GM12873 (cell line): ENCODE results near the gene PTPA.

Source experiments
- TF ChIP-seq, protein P1 (sequence below): IDR thresholded peaks from 2 replicates; pipeline ENCODE4 v1.5.1; 2012; ENCODE audit warnings: low read depth, mild to moderate bottlenecking, moderate library complexity, low read length, control low read depth; ENCODE audit not compliant: insufficient read depth; ENCODE audit errors: missing control alignments

PTPA gene

DNA sequence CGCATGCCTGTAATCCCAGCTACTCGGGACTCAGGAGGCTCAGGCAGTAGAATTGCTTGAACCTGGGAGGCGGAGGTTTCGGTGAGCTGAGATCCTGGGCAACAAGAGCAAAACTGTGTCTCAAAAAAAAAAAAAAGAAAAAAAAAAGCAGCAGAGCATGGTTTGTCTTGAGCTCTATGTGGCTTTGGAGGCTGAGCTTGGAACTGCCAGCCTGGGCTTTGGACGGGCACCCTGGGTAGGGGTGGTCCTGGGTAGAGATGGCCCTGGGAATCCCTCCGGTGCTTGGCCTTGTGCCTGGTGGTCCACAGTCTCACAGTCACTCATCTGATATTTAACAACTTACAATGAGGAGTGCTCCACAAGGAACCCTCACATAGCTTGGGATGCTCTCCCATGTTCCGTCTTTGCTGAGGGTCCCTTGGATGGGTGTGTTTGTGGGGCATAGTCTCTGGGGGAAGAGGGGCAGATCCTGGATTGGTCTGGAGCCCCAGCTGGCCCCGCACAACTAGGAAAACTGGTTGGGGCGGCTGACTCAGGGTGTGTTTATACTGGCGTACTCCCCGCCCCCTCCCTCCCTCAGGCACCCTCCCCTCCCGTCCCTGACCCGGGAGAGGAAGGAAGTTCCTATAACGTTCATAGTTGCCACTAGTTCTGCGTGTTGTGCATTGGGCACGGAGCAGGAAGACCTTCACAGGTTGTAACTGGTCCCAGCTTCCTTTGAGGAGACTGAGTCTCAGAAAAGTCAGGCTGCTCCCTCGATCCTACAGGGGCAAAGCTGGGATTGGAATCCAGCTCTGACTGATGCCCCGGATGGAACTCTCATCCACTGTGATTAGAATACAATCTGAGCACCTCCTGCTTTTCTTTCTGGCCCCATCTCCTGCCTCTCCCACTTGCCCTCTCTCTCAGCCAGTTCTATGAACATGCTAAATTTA is 55.7 kb downstream of the PTPA start:
- TF ChIP-seq, protein P1, sequence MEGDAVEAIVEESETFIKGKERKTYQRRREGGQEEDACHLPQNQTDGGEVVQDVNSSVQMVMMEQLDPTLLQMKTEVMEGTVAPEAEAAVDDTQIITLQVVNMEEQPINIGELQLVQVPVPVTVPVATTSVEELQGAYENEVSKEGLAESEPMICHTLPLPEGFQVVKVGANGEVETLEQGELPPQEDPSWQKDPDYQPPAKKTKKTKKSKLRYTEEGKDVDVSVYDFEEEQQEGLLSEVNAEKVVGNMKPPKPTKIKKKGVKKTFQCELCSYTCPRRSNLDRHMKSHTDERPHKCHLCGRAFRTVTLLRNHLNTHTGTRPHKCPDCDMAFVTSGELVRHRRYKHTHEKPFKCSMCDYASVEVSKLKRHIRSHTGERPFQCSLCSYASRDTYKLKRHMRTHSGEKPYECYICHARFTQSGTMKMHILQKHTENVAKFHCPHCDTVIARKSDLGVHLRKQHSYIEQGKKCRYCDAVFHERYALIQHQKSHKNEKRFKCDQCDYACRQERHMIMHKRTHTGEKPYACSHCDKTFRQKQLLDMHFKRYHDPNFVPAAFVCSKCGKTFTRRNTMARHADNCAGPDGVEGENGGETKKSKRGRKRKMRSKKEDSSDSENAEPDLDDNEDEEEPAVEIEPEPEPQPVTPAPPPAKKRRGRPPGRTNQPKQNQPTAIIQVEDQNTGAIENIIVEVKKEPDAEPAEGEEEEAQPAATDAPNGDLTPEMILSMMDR, result no peak

DNA sequence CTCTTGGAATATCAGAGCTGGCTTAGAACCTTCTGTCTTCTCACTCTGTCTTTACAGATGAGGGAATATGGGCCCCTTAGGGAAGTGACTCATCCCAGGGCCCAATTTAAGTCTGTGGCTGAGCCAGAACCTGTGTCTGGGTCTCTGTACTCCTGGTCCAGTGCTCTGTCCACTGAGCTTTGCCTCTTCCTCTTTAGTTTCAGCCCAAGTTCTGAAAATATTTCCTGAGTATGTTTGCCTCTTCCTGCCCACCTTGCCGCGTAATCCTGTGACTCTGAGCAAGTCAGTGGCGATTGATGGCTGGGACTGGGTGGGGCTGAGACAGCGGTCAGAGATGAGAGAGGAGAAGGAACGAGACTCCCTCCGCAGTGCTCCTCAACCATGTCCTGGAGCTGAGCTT is 59.0 kb downstream of the PTPA start:
- TF ChIP-seq, protein P1, result no peak

DNA sequence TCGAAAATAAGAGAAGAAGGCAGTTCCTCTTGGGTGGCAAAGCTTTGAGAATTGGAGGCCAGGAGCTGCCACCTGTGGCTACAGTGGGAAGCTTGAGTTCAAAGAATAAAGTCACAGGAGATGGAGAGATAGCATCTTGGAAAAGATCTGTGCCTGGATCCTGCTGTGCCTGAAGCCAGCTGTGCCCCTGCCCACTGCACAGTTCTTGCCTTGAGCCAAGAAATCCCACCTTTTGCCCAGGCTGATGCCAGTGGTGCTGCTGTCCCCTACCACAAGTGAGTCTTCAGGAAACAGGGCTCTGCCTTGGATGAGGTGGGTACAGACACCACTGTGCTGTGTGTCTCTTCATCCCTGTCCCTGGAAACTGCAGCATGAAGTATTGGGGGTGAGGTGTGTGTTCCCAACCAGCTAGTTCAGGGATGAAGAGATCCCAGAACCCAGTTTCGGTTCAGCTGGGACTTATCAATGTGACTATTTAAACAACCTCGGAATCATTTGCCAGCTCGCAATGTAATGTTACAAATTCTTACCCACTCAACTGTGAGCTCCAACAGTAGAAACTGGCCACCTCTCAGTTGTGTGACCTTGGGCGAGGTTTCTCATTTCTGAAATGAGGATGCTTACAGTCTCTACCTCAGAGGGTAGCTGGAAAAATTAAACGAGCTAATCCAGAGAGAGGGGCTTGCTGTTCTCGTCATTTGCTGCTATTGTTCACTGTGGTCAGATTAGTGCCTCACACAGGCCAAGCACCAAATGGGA is 61.0 kb downstream of the PTPA start:
- TF ChIP-seq, protein P1, result no peak

DNA sequence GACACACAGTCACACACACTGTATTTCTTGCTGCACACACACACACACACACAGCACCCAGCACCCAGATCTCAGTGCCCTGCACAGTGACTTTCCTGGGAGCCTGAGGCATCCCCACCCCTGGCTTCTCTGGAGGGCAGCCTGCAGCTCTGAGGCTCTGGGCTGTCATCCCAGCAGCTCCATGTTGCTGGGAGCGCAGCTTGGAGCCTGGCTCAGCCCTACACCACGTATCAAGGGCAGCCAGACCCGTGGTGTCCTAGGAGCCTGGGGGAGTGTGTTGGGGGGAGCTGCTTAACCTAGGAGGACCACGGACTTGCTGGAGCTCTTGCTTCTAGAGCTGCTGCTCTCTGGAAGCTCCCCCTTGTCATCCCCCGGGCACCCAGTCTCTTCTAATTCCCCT is 61.6 kb downstream of the PTPA start:
- TF ChIP-seq, protein P1, result no peak

- TF ChIP-seq, protein P1, result no peak
Observed at GRCh38 chr9:129173296-129174101, 62.3 kb downstream of the PTPA start.

DNA sequence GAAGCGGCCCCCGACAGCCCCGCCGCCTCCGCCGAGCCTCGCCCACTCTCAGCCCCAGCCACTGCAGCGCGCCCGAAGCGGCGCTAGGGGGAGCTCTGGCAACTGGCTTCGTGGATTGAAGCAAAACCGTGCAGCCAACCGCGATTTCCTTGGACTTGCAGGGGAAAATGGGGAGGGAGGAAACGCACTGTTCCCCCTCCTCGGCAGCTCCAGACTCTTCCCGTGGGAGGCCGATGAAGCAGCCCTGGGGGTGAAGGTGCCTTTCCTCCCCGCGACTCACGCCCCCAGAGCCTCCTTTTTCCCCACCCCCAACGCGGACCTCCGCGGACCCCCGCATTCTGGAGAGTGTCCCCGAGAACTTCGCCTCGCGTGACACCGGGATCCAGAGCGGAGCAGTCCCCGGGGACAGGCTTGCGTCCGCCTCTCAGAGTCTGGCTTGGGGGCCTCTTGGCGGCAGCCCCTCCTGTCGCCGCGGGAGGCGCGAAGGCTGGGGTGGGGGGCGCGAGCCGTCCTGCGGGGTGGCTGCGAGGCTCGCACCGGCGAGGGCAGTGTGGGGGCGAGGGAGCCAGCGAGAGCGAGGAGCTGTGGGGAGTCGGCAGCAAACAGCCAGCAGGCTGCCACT is 63.0 kb downstream of the PTPA start:
- TF ChIP-seq, protein P1, result peak; percentile 99
